ENCODE measurements around the gene RPL9.
"Not testable (repeated sequence)": the region's sequence is repeated elsewhere in the genome, so short reads cannot be mapped to it uniquely, and the experiment has no call there.

The RPL9 gene

DNA sequence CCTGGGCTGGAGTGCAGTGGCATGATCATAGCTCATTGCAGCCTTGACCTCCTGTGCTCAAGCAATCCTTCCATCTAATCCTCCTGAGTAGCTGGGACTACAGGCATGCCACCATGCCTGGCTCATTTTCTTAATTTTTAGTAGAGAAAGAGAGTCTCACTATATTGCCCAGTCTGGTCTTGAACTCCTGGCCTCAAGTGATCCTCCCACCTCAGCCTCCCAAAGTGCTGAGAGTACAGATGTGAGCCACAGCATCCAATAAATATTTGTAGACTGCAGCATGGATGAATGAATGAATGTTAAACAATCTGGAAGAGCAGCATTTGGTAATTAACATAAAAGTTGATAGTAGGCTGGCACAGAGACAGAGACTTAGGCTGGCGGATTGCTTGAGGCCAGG is 32.0 kb downstream of the RPL9 start:
- no peak for DNase-seq (ENCODE audit: low read depth in 2 of 2)

DNA sequence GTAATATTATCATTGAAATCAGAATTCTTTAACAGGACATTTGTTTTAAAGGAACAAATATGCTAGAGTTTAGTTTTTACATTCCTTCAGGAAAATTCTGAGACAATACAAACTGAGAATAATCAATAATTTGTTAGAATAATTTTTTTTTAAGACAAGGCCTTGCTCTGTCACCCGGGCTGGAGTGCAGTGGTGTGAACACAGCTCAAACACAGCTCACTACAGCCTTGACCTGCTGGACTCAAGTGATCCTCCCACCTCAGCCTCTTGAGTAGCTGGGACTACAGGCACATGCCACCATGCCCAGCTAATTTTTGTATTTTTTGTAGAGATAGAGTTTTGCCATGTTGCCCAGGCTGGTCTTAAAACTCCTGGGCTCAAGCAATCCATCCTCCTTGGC is 33.4 kb downstream of the RPL9 start:
- DNase-seq (ENCODE audit: low read depth in 2 of 2), result not testable (repeated sequence)

DNA sequence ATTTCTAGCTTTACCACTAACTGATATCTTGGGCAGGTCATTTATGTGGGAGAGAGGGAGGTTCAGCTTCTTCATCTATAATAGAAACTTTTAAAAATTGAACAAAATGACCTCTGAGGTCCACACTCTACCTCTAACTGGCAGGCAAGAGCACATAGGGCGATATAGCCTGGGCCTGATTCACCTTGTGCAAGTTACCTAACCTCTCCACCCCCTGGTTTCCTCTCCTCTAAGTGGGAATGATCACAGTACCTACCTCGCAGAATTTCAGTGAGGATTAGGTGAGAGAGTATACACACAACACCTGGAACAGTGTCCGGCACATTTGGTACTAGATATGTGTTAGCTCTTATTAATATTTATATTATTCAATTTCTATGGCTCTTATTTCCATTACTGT is 36.5 kb downstream of the RPL9 start:
- DNase-seq (ENCODE audit: low read depth in 2 of 2), result no peak

DNA sequence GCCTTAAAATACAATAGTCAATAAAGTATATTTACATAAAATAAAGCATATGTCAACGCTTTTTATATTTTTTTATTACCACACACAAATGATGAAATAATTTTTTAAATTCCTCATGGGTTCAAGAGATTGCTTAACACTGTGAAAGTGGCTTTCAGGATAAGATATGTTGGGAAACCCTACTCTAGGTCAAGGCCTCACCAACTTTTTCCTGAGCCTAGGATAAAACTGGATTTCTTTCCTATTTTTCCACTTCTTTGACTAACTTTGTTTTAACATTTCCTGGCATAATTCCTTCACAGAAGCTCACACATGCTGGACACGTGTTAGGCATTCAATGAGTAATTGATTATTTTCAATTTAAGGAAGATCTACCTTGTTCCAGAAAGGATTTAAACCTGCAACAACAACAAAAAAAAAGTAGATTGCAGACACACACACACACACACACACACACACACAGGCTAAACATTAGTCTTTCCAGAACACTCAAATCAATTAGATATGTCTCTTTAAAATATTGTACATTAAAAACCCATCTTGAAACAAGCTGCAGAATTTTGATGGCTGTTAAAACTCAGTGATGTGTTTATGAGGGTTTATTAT is 42.9 kb downstream of the RPL9 start:
- DNase-seq (ENCODE audit: low read depth in 2 of 2), result peak in 1 of 2 experiments; percentile 11

GRCh38 chr4:39411561-39411960 is 47.2 kb downstream of the RPL9 start:
- DNase-seq (ENCODE audit: low read depth in 2 of 2), result not testable (repeated sequence)

DNA sequence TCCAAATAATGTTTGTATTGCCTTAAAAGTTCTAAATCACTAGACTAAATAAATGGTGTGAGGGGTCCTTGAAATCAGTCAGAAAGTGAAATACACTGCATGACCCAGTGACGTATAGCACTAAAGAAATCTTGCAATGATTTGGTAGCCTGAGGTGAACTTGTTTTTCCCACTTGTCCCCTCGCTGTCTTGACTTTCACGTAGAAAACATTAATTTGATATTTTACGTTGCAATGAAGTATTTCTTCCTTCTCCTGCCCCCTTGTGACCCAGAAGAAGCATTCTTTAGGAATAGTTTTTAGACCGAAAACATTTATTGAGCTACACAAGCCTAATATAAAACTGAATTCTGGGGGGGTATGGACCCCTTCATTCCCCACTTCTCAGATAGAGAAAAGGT is 48.3 kb downstream of the RPL9 start:
- DNase-seq (ENCODE audit: low read depth in 2 of 2), result no peak

DNA sequence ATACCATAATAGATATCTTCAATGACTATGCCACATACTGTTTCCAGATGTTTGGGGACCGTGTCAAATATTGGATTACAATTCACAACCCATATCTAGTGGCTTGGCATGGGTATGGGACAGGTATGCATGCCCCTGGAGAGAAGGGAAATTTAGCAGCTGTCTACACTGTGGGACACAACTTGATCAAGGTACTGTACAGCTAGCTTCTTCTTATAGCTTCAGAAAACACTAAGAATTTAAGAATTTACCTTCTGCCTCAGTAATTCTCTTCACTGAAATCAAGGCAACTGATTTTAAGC is 51.2 kb downstream of the RPL9 start:
- no peak for DNase-seq (ENCODE audit: low read depth in 2 of 2)

GRCh38 chr4:39406763-39407583 is 51.7 kb downstream of the RPL9 start, which contains the start of gene KLB:
Gene KLB, plus strand, starts transcription at chr4:39406930. Its CDS starts 20 bp downstream, at chr4:39406950.
- peak; percentile 33 to 37 for DNase-seq (ENCODE audit: low read depth in 2 of 2)

All from fibroblast of skin of left biceps (primary cell).